Limb (tissue), 2 donors: Measurements from ENCODE around the gene TKTL1.

Experiments
- DNase-seq, 2 donors: peaks; one replicate each; pipeline ENCODE4 v3.0.0-alpha.2; 2016; ENCODE audit errors: extremely low spot score in 2 of 2

Gene TKTL1

GRCh38 chrX:154376774-154377173 lies 81.2 kb downstream of the TKTL1 start:
- DNase-seq, result no peak

- DNase-seq, result peak; percentile 29 to 80
Measured at GRCh38 chrX:154378059-154378798, 82.6 kb downstream of the TKTL1 start.

GRCh38 chrX:154378799-154379568 lies 83.4 kb downstream of the TKTL1 start, which contains the start of gene EMD:
EMD (plus strand) TSS chrX:154379295; CDS start chrX:154379485, 190 bp downstream.
- peak; percentile 95 to 96 for DNase-seq

- no peak for DNase-seq
Measured at GRCh38 chrX:154379569-154379951, 84.0 kb downstream of the TKTL1 start.
